ENCODE measurements around the gene MRPL32. TPM values are rescaled to one million over a fixed set of nuclear protein-coding genes. Genes with fewer than 3 reads are reported as not detected.

Gene MRPL32
- total and polyA plus RNA-seq, 2 of the 13 experiments (the other 11 are each of a cell fraction or from before 2014, with no cell fraction given), result 39.0 to 81.2 TPM

GRCh38 chr7:42911454-42912447, 20.4 kb upstream of the MRPL32 start, which contains the start of gene C7orf25 (continued):
- TF ChIP-seq, protein P1, sequence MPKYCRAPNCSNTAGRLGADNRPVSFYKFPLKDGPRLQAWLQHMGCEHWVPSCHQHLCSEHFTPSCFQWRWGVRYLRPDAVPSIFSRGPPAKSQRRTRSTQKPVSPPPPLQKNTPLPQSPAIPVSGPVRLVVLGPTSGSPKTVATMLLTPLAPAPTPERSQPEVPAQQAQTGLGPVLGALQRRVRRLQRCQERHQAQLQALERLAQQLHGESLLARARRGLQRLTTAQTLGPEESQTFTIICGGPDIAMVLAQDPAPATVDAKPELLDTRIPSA (CRISPR knock-in tag; IDR thresholded peaks at IDR 0.05; ENCODE audit: borderline replicate concordance), result no peak; the same call in 1 of the 2 replicates
- TF ChIP-seq CEBPG (CRISPR knock-in tag; IDR thresholded peaks at IDR 0.05), result peak; percentile 30; the same call in 1 of the 2 replicates
- TF ChIP-seq KAT7 (CRISPR knock-in tag; IDR thresholded peaks at IDR 0.05; ENCODE audit: borderline replicate concordance), result no peak; the same call in 1 of the 2 replicates
- no peak for TF ChIP-seq KLF9 (CRISPR knock-in tag; IDR thresholded peaks at IDR 0.05; ENCODE audit: low read depth)
- TF ChIP-seq JDP2 (CRISPR knock-in tag; IDR thresholded peaks at IDR 0.05; ENCODE audit: borderline replicate concordance), result no peak
- peak; percentile 91; the same call in 1 of the 2 replicates for TF ChIP-seq STAT6 (CRISPR knock-in tag; IDR thresholded peaks at IDR 0.05; ENCODE audit: borderline replicate concordance)
- no peak for TF ChIP-seq ZNF383 (CRISPR knock-in tag; IDR thresholded peaks at IDR 0.05; ENCODE audit: borderline replicate concordance)
- peak; percentile 66; the same call in 1 of the 2 replicates for TF ChIP-seq ZZZ3 (CRISPR knock-in tag; IDR thresholded peaks at IDR 0.05; ENCODE audit: borderline replicate concordance)
- TF ChIP-seq, protein P2, sequence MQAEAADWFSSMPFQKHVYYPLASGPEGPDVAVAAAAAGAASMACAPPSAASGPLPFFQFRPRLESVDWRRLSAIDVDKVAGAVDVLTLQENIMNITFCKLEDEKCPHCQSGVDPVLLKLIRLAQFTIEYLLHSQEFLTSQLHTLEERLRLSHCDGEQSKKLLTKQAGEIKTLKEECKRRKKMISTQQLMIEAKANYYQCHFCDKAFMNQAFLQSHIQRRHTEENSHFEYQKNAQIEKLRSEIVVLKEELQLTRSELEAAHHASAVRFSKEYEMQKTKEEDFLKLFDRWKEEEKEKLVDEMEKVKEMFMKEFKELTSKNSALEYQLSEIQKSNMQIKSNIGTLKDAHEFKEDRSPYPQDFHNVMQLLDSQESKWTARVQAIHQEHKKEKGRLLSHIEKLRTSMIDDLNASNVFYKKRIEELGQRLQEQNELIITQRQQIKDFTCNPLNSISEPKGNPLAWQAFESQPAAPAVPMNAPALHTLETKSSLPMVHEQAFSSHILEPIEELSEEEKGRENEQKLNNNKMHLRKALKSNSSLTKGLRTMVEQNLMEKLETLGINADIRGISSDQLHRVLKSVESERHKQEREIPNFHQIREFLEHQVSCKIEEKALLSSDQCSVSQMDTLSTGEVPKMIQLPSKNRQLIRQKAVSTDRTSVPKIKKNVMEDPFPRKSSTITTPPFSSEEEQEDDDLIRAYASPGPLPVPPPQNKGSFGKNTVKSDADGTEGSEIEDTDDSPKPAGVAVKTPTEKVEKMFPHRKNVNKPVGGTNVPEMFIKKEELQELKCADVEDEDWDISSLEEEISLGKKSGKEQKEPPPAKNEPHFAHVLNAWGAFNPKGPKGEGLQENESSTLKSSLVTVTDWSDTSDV (CRISPR knock-in tag; IDR thresholded peaks at IDR 0.05), result peak; percentile 85; the same call in 1 of the 2 replicates
- TF ChIP-seq XRCC5 (optimal IDR thresholded peaks at IDR 0.05; ENCODE audit: low read length), result peak; percentile 78
- TF ChIP-seq TOE1 (CRISPR knock-in tag; IDR thresholded peaks at IDR 0.05), result peak; percentile 46; the same call in 1 of the 2 replicates
- TF ChIP-seq, protein P3, sequence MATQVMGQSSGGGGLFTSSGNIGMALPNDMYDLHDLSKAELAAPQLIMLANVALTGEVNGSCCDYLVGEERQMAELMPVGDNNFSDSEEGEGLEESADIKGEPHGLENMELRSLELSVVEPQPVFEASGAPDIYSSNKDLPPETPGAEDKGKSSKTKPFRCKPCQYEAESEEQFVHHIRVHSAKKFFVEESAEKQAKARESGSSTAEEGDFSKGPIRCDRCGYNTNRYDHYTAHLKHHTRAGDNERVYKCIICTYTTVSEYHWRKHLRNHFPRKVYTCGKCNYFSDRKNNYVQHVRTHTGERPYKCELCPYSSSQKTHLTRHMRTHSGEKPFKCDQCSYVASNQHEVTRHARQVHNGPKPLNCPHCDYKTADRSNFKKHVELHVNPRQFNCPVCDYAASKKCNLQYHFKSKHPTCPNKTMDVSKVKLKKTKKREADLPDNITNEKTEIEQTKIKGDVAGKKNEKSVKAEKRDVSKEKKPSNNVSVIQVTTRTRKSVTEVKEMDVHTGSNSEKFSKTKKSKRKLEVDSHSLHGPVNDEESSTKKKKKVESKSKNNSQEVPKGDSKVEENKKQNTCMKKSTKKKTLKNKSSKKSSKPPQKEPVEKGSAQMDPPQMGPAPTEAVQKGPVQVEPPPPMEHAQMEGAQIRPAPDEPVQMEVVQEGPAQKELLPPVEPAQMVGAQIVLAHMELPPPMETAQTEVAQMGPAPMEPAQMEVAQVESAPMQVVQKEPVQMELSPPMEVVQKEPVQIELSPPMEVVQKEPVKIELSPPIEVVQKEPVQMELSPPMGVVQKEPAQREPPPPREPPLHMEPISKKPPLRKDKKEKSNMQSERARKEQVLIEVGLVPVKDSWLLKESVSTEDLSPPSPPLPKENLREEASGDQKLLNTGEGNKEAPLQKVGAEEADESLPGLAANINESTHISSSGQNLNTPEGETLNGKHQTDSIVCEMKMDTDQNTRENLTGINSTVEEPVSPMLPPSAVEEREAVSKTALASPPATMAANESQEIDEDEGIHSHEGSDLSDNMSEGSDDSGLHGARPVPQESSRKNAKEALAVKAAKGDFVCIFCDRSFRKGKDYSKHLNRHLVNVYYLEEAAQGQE (IDR thresholded peaks at IDR 0.05; ENCODE audit: borderline replicate concordance in 1 of 2, low read depth in 1 of 2, low read length in 2 of 2), result no peak
- TF ChIP-seq NFKBIZ (CRISPR knock-in tag; IDR thresholded peaks at IDR 0.05), result 0 out of 2 replicates have a peak, but pooled peaks have one; percentile 46
- no peak for TF ChIP-seq IKZF1 (IDR thresholded peaks at IDR 0.05)
- peak; percentile 83 for TF ChIP-seq NKX3-1 (CRISPR knock-in tag; IDR thresholded peaks at IDR 0.05)
- TF ChIP-seq ZMAT3 (CRISPR knock-in tag; conservative IDR thresholded peaks at IDR 0.05), result no peak
- peak; percentile 76; the same call in 1 of the 2 replicates for TF ChIP-seq PITX1 (CRISPR knock-in tag; IDR thresholded peaks at IDR 0.05)
- TF ChIP-seq MXD3 (CRISPR knock-in tag; IDR thresholded peaks at IDR 0.05), result peak; percentile 88
